ENCODE measurements around the gene ZNF775.

ZNF775 gene

GRCh38 chr7:150351587-150352194 lies 27.4 kb upstream of the ZNF775 start:
- no peak for DNase-seq

DNA sequence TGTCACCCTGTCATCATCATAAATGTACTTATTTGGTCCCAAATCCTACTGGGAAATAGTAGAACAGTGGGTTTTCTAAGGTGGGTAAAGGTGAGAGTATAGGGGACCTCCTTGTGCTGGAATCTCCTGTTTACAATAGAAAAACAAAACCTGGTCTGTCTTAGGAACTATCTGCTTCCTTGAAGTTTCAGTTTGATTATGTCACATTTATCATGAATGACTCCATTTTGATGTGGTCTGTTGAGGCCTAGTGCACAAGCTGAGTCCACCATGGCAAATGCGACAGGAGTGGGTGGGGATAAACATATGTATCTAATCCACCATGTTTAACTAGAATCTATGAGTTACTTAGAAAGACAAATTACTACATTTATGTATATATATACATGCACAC lies 23.5 kb upstream of the ZNF775 start:
- DNase-seq: no peak

GRCh38 chr7:150356265-150356897 lies 22.7 kb upstream of the ZNF775 start:
- DNase-seq: peak; percentile 21

DNA sequence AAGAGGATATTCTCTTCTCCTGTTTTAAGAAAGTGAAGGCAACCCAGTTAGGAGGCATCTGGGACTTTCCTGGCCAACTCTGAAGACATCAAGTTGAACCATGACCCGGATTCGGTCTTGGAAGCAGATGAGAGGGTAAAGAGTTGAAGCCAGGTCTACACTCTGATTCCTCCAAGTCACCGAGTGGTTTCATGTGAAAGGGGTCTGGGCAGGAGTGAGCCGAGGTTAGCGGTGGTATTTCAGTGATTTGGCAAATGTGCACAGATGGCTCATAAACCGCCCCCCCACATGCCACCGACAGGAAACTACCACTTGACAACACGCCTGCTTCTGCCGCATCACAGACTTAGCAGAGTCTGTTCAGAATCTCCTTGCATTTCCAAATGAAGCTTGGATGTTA lies 21.9 kb upstream of the ZNF775 start:
- peak; percentile 78 for DNase-seq

DNA sequence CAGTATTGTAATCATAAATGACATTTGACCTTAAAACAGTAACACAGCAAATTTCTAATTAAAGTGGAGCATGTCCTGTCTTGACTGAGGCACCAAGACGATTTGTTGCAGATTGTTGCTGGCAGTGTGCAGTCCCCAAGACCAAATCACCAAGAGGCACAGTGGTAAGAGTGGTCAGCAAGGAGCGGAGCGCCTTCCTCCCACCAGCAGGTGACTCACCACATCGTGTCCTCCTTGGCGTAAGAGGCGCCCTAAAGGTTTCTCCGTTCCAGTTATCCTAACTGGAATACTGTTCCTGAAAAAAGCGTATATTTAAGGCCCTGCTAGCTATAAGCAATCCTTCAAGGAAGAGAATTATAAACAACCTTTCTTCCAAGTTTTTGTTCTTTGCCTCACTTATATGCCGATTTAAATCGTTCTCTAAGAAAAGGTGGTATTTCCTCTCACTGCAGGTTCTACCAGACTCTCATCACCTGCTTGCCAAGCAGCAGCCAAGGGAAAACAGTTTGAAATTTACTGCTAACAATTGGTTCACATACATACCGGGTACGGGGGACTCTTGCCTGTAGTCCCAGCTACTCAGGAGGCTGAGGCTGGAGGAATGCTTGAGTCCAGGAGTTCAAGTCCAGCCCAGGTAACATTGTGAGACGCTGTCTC lies 21.2 kb upstream of the ZNF775 start:
- no peak for DNase-seq

GRCh38 chr7:150358433-150358832 lies 20.7 kb upstream of the ZNF775 start:
- DNase-seq: no peak

DNA sequence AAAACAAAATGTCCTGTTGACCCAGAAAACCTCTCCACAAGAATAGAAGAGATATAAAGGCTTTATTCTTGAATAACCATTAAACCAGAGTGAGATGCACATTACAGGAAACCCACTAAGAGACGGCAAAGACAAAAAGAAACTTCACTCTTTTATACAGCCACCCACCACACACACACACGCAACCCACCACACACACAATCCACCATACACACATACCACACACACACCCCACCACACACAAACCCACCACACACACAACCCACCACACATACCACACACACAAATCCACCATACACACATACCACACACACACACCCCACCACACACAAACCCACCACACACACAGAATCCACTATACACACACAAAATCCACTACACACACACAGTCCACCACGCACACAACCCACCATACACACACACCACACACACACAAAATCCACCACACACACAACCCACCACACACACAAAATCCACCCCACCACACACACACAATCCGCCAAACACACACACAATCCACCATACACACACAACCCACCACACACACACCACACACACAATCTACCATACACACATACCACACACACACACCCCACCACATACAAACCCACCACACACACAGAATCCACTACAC lies 20.0 kb upstream of the ZNF775 start:
- DNase-seq: no peak

GRCh38 chr7:150359622-150360362 lies 19.3 kb upstream of the ZNF775 start:
- no peak for DNase-seq

DNA sequence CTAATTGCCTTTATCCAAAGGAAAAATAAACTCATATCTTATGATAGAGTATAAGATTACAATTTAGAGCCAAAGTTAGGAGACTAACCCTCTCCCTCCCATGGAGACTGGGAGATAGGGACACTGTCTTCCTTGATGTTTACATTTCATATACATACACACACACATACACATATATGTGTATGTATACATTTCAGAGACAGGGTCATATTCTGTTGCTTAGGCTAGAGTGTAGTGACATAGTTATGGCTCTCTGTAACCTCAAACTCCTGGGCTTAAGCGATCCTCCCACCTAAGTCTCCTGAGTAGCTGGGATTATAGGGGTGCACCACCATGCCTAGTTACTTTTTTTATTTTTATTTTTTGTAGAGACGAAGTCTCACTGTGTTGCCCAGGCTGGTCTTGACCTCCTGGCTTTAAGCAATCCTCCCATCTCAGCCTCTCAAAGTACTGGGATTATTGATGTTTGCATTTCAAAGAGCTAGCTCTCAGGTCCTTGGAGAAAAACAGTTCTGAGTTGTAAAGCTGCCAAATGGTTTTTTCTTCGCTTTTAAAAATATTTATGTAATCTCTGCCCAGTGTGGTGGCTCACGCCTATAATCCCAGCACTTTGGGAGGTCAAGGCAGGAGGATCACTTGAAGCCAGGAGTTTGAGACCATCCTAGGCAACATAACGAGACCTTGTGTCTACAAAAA lies 18.6 kb upstream of the ZNF775 start:
- no peak for DNase-seq

GRCh38 chr7:150361402-150361801 lies 17.7 kb upstream of the ZNF775 start:
- no peak for DNase-seq

DNA sequence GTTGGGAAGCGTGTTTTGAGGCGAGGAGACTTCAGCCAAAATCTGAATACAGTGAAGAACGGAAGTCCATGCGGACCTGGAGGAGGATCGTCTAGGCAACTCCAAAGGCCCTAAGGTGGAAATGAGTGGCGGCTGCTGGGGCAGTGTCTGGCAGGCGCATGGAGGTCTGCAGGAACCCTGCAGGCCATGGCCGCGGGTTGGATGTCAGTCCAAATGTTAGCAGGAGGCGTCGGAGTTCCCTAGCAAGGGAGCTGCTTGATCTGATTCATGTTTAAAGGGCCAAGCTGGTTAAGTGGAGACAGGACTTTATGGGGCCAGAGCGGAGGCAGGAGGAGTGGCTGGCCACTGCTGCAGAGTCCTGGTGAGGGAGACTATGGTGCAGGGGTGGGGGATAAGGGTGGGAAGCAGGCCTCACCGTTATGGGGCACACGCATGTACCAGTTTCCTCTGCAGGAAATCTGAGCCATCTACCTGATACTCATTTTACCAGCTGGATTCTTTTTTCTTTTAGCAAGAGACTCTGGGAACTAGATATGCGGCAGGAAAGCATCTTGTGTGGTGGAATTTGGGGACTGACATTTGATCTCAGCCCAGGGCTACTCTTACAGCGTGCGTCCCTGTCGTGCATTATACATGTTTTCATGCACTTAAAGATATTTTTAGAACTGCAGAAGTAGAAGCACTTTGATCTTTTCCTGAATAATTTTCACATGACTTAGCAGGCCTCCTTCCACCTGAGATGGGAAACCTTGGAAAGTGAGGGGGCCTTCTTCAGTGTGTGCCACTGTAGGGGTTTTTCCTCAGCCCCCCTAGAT lies 17.1 kb upstream of the ZNF775 start:
- no peak for DNase-seq

DNA sequence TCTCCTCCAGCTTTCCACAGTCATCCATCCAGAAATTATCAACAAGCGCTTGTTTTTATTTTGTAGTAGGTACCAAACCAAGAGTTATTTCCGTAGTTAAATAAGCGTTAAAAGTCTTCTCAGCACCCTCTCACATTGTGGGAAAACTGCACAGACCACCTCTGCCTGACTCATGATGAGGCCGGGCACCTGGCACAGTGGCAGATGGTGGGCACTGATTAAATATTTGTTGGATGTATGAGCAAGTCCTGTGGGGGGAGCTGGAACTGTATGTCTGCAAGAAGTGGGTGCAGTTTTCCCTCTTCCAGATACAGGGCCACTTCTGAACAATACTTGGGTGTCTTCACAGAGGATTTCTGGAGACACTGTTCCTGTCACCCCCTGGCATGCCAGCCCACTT lies 15.8 kb upstream of the ZNF775 start:
- no peak for DNase-seq

DNA sequence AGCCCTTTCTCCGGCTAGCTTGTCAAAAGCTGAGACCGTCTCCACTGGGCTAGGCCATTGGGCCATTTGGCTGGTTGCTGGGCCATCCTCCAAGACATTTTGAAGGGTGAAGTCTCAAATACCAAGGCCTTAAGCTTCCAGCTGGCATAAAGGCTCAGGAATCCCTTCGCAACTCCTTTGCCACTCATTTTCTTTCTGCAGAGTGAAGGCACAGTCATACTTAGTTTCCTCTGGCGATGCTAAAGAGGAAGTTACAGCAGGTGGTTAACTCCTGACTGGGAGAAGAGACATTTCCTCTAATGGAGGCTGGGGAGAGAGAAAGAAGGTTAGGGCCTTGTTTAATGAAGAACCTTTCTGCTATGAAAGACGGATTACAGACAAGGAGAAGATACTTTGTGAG lies 15.3 kb upstream of the ZNF775 start:
- DNase-seq: no peak

DNA sequence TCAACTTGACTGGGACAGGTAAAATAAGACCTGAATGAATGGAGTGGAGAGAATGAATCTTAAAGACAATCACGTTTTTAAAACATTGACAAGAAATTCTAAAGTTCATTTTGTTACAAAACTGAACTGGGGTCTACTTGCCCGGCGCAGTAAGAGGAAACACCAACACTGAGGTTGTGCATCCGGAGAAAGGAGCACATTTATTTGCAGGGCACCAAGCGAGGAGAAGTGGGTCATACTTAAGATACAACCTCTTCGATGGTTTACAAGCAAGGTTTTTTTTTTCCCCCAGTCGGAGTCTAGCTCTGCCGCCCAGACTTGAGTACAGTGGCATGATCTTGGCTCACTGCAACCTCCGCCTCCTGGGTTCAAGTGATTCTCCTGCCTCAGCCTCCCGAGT lies 13.9 kb upstream of the ZNF775 start:
- no peak for DNase-seq

DNA sequence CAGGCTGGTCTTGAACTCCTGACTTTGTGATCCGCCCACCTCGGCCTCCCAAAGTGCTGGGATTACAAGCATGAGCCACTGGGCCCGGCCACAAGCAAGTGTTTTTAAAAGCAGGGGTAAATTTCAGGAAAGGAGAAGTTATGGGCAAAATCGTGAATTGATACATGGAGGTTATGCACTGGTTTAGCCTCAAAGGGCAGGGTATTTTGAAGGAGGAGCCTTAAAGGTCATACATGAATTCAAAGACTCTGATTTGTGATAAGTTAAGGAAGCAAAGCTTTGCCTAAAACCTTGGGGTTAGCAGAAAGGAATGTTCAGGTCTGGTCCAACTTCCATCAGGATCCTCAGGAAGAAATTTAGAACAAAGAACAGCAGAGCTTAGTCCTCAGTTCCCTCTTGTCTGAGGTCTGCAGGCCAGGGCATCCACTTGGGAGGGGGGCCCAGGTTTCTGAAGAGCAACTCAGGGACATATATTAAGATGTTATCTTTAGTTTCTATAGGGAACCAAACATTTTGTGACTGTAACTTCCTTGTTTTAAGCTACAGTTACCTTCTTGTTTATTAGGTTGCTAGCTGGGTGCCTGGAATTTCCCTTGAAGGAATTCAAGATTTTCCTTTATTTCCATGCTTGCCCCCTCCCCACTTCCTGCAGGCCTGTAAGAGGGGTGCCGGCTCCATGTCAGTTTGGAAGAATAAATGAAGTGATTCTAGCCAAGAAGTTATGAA lies 13.3 kb upstream of the ZNF775 start:
- DNase-seq: no peak

GRCh38 chr7:150367677-150368095 lies 11.4 kb upstream of the ZNF775 start:
- no peak for DNase-seq

DNA sequence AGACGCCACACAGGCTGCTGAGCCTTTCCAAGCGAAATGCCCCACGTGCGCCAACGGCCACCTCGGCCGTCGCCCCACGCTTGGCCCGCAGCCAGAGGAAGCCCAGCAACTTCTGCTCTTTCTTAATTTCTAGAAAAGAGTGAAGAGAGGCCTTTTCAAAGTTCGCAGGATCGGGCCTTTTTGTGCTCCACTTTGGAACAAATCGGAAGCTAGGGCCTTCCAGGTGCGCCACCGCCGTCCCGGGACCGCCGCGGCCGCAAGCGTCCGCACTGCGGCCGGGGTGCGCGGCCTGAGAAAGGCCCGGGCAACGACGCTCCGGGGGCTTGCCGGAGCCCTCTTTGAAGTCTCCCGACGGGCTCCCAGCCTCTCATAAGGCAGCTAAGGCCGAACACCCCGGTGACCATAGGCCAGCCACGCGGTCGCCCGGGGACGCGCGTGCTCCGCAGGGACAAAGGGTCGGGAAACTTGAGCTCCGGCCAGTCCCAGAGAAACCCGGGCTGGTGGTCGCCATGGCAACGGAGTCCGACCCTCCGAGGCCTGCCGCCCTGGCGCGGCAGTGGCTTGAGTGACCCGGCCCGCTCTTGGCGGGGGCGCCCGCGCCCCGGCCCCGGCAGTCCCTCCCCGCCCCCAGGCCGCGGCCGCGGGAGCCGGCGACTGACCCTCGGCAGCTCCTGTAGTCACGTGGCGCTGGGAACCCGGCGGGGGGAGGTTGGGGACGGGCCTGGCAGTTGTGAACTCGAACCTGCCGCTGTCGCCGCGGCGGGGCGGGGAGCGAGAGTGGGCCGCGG lies 10.8 kb upstream of the ZNF775 start, which contains the start of gene REPIN1:
Gene REPIN1, plus strand, starts transcription at position 727 of the 788 bp plus-strand sequence. CDS start 890 bp downstream, outside the sequence.
- peak; percentile 82 for DNase-seq

DNA sequence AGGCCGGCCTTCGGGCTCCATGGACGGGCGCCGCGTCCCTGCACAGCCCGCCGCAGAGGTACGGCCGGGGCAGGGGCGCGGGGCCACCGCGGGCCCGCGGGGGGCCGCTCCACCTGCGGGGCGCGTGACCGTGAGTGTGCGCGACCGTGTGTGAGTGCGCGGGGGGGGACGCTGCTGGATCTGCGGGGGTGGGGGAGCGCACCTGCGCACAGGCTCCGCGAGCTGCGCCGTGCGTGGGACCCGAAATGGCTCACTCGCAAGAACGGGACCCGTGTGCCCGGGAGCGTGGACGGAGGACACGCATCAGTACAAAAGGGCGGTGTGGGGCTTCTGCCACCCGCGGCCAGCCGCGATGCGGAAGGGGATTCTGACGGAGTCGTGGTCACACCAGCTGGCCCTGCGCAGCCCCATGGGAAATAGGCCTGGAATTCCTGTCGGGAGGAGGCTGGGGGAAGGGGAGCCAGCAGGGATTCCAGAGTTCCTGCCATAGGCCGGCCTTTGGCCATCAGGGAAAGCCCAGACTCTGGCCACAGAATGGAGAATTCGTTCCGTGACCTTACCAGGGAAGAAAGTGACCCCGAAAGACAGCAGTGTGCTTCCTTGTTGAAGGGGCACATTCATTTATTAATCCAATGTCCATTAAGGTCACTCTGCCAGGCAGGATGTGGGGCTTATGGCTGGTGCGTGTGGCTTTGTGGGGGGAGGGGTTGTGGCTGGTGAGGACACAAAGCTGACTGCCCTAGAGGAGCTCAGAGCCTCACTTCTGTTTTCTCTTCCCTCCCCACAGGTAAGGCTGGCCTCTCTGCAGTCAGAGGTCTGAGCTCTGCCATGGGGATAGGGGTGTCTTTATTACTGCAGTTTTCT lies 10.0 kb upstream of the ZNF775 start:
- DNase-seq: peak; percentile 44

All from activated gamma-delta T cell treated with Interleukin-2 at 50 U/mL for 16 hours (primary cell).